Measurements from ENCODE around the gene BRSK2.

Gene BRSK2

GRCh38 chr11:1428762-1429316 lies 39.1 kb downstream of the BRSK2 start:
- no peak for ATAC-seq
- TF ChIP-seq ZNF565 (CRISPR knock-in tag; conservative IDR thresholded peaks at IDR 0.05; ENCODE audit: low read depth) (no peak), OSR1 (CRISPR knock-in tag; IDR thresholded peaks at IDR 0.05) (no peak), PPARA (CRISPR knock-in tag; IDR thresholded peaks at IDR 0.05; ENCODE audit: borderline replicate concordance) (no peak), TCF4 (CRISPR knock-in tag; IDR thresholded peaks at IDR 0.05; ENCODE audit: borderline replicate concordance) (no peak), ISL1 (CRISPR knock-in tag; IDR thresholded peaks at IDR 0.05) (no peak), TOX (CRISPR knock-in tag; IDR thresholded peaks at IDR 0.05; ENCODE audit: borderline replicate concordance) (no peak), RARB (CRISPR knock-in tag; IDR thresholded peaks at IDR 0.05) (no peak), CREB5 (CRISPR knock-in tag; IDR thresholded peaks at IDR 0.05; ENCODE audit: low read depth) (no peak), PATZ1 (CRISPR knock-in tag; IDR thresholded peaks at IDR 0.05; ENCODE audit: borderline replicate concordance) (no peak), CSDC2 (CRISPR knock-in tag; IDR thresholded peaks at IDR 0.05) (no peak), ARNTL (CRISPR knock-in tag; IDR thresholded peaks at IDR 0.05; ENCODE audit: borderline replicate concordance, low read depth) (no peak), TSHZ2 (CRISPR knock-in tag; IDR thresholded peaks at IDR 0.05) (no peak), ZC3H10 (CRISPR knock-in tag; IDR thresholded peaks at IDR 0.05) (no peak), ZFP30 (CRISPR knock-in tag; IDR thresholded peaks at IDR 0.05) (no peak), GLIS3 (CRISPR knock-in tag; IDR thresholded peaks at IDR 0.05) (no peak), ZNF8 (CRISPR knock-in tag; IDR thresholded peaks at IDR 0.05) (no peak), SNAI2 (CRISPR knock-in tag; IDR thresholded peaks at IDR 0.05) (no peak)
- TF ChIP-seq, protein P1, sequence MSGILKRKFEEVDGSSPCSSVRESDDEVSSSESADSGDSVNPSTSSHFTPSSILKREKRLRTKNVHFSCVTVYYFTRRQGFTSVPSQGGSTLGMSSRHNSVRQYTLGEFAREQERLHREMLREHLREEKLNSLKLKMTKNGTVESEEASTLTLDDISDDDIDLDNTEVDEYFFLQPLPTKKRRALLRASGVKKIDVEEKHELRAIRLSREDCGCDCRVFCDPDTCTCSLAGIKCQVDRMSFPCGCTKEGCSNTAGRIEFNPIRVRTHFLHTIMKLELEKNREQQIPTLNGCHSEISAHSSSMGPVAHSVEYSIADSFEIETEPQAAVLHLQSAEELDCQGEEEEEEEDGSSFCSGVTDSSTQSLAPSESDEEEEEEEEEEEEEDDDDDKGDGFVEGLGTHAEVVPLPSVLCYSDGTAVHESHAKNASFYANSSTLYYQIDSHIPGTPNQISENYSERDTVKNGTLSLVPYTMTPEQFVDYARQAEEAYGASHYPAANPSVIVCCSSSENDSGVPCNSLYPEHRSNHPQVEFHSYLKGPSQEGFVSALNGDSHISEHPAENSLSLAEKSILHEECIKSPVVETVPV (CRISPR knock-in tag; IDR thresholded peaks at IDR 0.05) = no peak

DNA sequence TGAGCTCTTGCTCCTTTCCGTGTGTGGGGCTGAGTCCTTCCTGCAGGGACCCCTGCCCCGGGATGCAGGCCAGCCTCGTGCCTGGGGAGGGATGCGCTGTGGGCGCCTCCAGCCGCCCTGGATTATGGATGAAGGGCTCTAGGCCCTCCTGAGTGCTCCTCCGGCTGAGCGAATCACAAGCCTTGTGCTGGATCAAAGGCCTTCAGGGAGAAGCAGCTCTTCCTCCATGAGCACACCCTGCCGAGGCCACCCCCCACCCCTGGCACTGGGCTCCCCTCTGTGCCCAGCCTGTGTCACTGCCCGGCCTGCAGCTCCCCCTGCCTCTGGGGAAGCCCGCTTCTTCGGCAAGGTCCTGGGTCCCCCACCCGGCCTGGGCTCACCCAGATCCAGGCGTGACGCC lies 43.8 kb downstream of the BRSK2 start:
- no peak for ATAC-seq
- TF ChIP-seq SNAI2 (CRISPR knock-in tag; IDR thresholded peaks at IDR 0.05) (no peak), PPARA (CRISPR knock-in tag; IDR thresholded peaks at IDR 0.05; ENCODE audit: borderline replicate concordance) (no peak), BACH2 (CRISPR knock-in tag; IDR thresholded peaks at IDR 0.05; ENCODE audit: borderline replicate concordance) (no peak), TSHZ2 (CRISPR knock-in tag; IDR thresholded peaks at IDR 0.05) (no peak)
- TF ChIP-seq, protein P2, sequence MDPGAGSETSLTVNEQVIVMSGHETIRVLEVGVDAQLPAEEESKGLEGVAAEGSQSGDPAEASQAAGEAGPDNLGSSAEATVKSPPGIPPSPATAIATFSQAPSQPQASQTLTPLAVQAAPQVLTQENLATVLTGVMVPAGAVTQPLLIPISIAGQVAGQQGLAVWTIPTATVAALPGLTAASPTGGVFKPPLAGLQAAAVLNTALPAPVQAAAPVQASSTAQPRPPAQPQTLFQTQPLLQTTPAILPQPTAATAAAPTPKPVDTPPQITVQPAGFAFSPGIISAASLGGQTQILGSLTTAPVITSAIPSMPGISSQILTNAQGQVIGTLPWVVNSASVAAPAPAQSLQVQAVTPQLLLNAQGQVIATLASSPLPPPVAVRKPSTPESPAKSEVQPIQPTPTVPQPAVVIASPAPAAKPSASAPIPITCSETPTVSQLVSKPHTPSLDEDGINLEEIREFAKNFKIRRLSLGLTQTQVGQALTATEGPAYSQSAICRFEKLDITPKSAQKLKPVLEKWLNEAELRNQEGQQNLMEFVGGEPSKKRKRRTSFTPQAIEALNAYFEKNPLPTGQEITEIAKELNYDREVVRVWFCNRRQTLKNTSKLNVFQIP (CRISPR knock-in tag; IDR thresholded peaks at IDR 0.05; ENCODE audit: borderline replicate concordance, low read depth) = no peak
- TF ChIP-seq, protein P1 (CRISPR knock-in tag; IDR thresholded peaks at IDR 0.05) = no peak

Data from SK-N-SH treated with all-trans-retinoic acid at 6 μM for 48 hours (cell line).